Ishikawa (cell line): ENCODE measurements around the gene PTGER4.

Source experiments
- CEBPB ChIP-seq: IDR thresholded peaks from 2 replicates; pipeline ENCODE4 v1.6.1; 2012
- CREB1 ChIP-seq: IDR thresholded peaks from 2 replicates; pipeline ENCODE4 v1.6.1; 2012; ENCODE audit warnings: low read depth
- RAD21 ChIP-seq: IDR thresholded peaks from 2 replicates; pipeline ENCODE4 v1.6.1; 2012; ENCODE audit warnings: low read depth
- TF ChIP-seq, protein P1 (sequence below): IDR thresholded peaks from 2 replicates; pipeline ENCODE4 v1.6.1; 2012; ENCODE audit warnings: low read depth, mild to moderate bottlenecking

DNA sequence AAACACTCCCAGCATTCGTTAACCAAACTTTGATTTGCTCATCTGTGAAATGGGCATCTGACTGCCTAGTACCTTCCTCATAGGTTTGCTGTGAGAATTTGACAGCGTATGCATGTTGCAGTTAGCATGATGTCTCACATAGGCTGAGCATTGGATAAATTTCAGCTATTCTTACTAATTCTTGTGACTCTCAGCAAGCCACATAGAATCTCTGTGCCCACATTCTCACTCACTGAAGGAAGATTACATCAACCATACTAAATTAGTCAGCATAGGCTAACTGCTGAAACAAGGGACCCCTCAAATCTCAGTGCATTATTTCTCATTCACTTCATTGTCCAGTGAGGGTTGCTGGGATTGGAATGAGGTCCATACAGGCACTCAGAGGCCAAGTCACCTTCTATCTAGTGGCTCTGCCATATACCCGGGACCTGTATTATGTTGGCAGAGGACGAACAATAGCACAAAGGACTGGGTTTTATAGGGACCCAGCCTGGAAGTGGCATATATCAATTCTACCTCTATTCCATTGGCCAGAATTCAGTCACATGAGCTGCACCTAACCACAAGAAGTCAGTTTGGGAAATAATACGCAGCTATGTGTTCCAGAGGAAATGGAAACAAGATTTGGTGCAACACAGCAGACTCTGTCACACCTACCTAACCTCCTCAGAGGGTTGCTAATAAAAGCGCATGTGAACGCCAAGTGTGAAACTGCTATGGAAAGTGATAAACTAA is 4.2 kb upstream of the PTGER4 start:
- no peak for TF ChIP-seq CREB1
- no peak for TF ChIP-seq CEBPB
- no peak for TF ChIP-seq RAD21
- TF ChIP-seq, protein P1, sequence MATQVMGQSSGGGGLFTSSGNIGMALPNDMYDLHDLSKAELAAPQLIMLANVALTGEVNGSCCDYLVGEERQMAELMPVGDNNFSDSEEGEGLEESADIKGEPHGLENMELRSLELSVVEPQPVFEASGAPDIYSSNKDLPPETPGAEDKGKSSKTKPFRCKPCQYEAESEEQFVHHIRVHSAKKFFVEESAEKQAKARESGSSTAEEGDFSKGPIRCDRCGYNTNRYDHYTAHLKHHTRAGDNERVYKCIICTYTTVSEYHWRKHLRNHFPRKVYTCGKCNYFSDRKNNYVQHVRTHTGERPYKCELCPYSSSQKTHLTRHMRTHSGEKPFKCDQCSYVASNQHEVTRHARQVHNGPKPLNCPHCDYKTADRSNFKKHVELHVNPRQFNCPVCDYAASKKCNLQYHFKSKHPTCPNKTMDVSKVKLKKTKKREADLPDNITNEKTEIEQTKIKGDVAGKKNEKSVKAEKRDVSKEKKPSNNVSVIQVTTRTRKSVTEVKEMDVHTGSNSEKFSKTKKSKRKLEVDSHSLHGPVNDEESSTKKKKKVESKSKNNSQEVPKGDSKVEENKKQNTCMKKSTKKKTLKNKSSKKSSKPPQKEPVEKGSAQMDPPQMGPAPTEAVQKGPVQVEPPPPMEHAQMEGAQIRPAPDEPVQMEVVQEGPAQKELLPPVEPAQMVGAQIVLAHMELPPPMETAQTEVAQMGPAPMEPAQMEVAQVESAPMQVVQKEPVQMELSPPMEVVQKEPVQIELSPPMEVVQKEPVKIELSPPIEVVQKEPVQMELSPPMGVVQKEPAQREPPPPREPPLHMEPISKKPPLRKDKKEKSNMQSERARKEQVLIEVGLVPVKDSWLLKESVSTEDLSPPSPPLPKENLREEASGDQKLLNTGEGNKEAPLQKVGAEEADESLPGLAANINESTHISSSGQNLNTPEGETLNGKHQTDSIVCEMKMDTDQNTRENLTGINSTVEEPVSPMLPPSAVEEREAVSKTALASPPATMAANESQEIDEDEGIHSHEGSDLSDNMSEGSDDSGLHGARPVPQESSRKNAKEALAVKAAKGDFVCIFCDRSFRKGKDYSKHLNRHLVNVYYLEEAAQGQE: no peak
